Lower lobe of right lung (tissue), 2 donors: ENCODE results near the gene SLC28A1. TPM values are rescaled to one million over a fixed set of nuclear protein-coding genes. Genes with fewer than 3 reads are reported as not detected.
"Not testable (repeated sequence)": the region's sequence is repeated elsewhere in the genome, so short reads cannot be mapped to it uniquely, and the experiment has no call there.

ENCODE experiments used
- ATAC-seq, 2 donors: fragments of 200-7000 bp; cut with Tn5 transposase; one replicate each; pipeline ENCODE4 v1.9.1; 2020 to 2022; ENCODE audit warnings: mild to moderate bottlenecking in 2 of 2, moderate library complexity in 2 of 2
- DNase-seq: peaks from one replicate; pipeline ENCODE4 v3.0.0-alpha.2; 2020
- H3K27ac ChIP-seq: fragments of 200-600 bp; one replicate; pipeline ENCODE4 v1.8.0; 2022
- H3K27me3 ChIP-seq: fragments of 200-600 bp; one replicate; pipeline ENCODE4 v1.8.0; 2022; ENCODE audit warnings: low read depth
- H3K36me3 ChIP-seq: fragments of 200-600 bp; one replicate; pipeline ENCODE4 v1.8.0; 2022; ENCODE audit warnings: mild to moderate bottlenecking
- H3K4me1 ChIP-seq: fragments of 200-600 bp; one replicate; pipeline ENCODE4 v1.8.0; 2022
- H3K4me3 ChIP-seq: fragments of 200-600 bp; one replicate; pipeline ENCODE4 v1.8.0; 2022; ENCODE audit warnings: mild to moderate bottlenecking
- H3K9me3 ChIP-seq: fragments of 200-600 bp; one replicate; pipeline ENCODE4 v1.8.0; 2022
- CTCF ChIP-seq: fragments of 200-600 bp; IDR thresholded peaks from one replicate; pipeline ENCODE4 v1.8.0; 2022; ENCODE audit warnings: antibody characterized with exemption, mild to moderate bottlenecking
- intact Hi-C: fragments of 100-400 bp; cut with DNase I; formaldehyde crosslinking; loops from one replicate; pipeline ENCODE4 v1.11.0; 2022
- total RNA-seq: library from RNA; stranded (reverse); fragmentation: NEBNext Ultra II Directional; extraction: Animal tissue kit (Norgen Biotek cat#: 25700); gene quantifications from one replicate; pipeline ENCODE4 v1.2.1, GENCODE V29; 2021
- donor health status: DM: no; HTN: yes; CAD: no; lungs with severe emphysema.

The SLC28A1 gene
- total RNA-seq, 1 donor from 2014 or later, result not detected

- Histone ChIP-seq H3K4me3 (no peak overlapping the region), H3K4me1 (peaks cover 26% of the 10 kb centered on the region), H3K27me3 (no peaks in the 10 kb centered on the region), H3K36me3 (no peaks in the 10 kb centered on the region), H3K9me3 (no peaks in the 10 kb centered on the region), H3K27ac (peak overlapping the region; percentile 85)
- peak; percentile 32 to 46 for ATAC-seq
- peak; percentile 61 for DNase-seq
- no peak for TF ChIP-seq CTCF
- intact Hi-C loops, result no loop called here
Observed at GRCh38 chr15:84840255-84840654, 44.2 kb upstream of the SLC28A1 start.

- ATAC-seq, result peak; percentile 90 to 93
- intact Hi-C loops, result no loop called here
Observed at GRCh38 chr15:84840741-84841429, 43.6 kb upstream of the SLC28A1 start.

GRCh38 chr15:84842781-84843180 lies 41.7 kb upstream of the SLC28A1 start:
- H3K9me3 ChIP-seq, result no peaks in the 10 kb centered on the region
- no peak overlapping the region for H3K4me3 ChIP-seq
- no peak overlapping the region for H3K27ac ChIP-seq
- no peak for TF ChIP-seq CTCF
- H3K36me3 ChIP-seq, result no peaks in the 10 kb centered on the region
- intact Hi-C loops, result no loop called here
- no peak for DNase-seq
- ATAC-seq, result no peak
- H3K4me1 ChIP-seq, result peaks cover 23% of the 10 kb centered on the region
- no peaks in the 10 kb centered on the region for H3K27me3 ChIP-seq

More at GRCh38 chr15:84840741-84841429, 43.6 kb upstream of the SLC28A1 start:
- Histone ChIP-seq H3K27me3 (no peaks in the 10 kb centered on the region), H3K9me3 (no peaks in the 10 kb centered on the region), H3K4me1 (peaks cover 26% of the 10 kb centered on the region), H3K36me3 (no peaks in the 10 kb centered on the region), H3K4me3 (no peak overlapping the region), H3K27ac (peak overlapping the region; percentile 85)
- TF ChIP-seq CTCF, result no peak
- peak; percentile 88 for DNase-seq

- no peak for TF ChIP-seq CTCF
- no peaks in the 10 kb centered on the region for H3K36me3 ChIP-seq
- DNase-seq (no peak), ATAC-seq (no peak)
- peak overlapping the region; percentile 42 for H3K27ac ChIP-seq
- no peaks in the 10 kb centered on the region for H3K27me3 ChIP-seq
- H3K9me3 ChIP-seq, result no peaks in the 10 kb centered on the region
- no peak overlapping the region for H3K4me3 ChIP-seq
- intact Hi-C loops, result no loop called here
- H3K4me1 ChIP-seq, result peaks cover 21% of the 10 kb centered on the region
Observed at GRCh38 chr15:84844964-84845363, 39.5 kb upstream of the SLC28A1 start.

GRCh38 chr15:84845631-84846030 lies 38.8 kb upstream of the SLC28A1 start:
- intact Hi-C loops, H3K9me3 ChIP-seq, H3K36me3 ChIP-seq, H3K4me3 ChIP-seq, H3K27ac ChIP-seq, H3K27me3 ChIP-seq: not testable (repeated sequence)
- TF ChIP-seq CTCF, result peak; percentile 77
- peak; percentile 84 for DNase-seq
- H3K4me1 ChIP-seq, result peaks cover 14% of the 10 kb centered on the region
- ATAC-seq, result peak; percentile 71 to 84
